Tibial nerve (tissue), 3 donors: Measurements from ENCODE around the gene WAS.

Experiments
- CTCF ChIP-seq, 5 experiments: fragments of 200-600 bp in 3 of 5; fragments of 450-650 bp in 2 of 5; sonication (generic) in 3 of 5; IDR thresholded peaks; one replicate each; pipeline ENCODE4 v1.5.1; 2016 to 2019; ENCODE audit warnings: antibody characterized with exemption in 5 of 5, mild to moderate bottlenecking in 3 of 5, moderate library complexity in 2 of 5
- POLR2A ChIP-seq, 2 donors: fragments of 450-650 bp; IDR thresholded peaks; one replicate each; pipeline ENCODE4 v1.6.1; 2017; ENCODE audit warnings: antibody characterized with exemption in 2 of 2, mild to moderate bottlenecking in 2 of 2, moderate library complexity in 2 of 2

- TF ChIP-seq CTCF (IDR thresholded peaks at IDR 0.05) (no peak), POLR2A (IDR thresholded peaks at IDR 0.05) (no peak)
These were observed 19.4 kb upstream of the WAS start for GRCh38 chrX:48664156-48664555.
